Kidney capillary endothelial cell (primary cell): ENCODE data around the gene DLG1.
A peak's percentile ranks its signal among the peaks of the same experiment; 100 is the strongest.
"Not testable (repeated sequence)": the region's sequence is repeated elsewhere in the genome, so short reads cannot be mapped to it uniquely, and the experiment has no call there.

ENCODE experiments used
- DNase-seq: peaks from one replicate; pipeline ENCODE4 v3.0.0-alpha.2; 2018; ENCODE audit warnings: low spot score

The DLG1 gene

DNA sequence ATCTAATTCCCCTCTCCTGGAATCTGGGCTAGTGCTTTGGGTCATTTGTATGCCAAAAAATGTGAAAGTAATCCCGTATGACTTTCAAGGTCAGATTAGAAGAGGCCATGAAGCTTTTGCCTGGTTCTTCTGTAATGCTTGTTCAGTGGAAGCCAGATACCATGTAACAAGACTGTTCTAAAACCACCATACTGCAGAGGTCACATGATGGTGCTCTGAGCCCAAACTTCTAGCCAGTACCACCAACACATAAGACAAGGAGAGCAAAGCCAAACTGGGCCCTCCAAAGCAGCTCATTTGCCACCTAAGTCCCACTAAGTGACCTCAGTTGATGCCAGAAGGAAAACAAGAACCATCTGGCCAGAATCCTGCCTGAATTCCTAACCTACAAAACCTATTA is 204.5 kb downstream of the DLG1 start:
- no peak for DNase-seq

DNA sequence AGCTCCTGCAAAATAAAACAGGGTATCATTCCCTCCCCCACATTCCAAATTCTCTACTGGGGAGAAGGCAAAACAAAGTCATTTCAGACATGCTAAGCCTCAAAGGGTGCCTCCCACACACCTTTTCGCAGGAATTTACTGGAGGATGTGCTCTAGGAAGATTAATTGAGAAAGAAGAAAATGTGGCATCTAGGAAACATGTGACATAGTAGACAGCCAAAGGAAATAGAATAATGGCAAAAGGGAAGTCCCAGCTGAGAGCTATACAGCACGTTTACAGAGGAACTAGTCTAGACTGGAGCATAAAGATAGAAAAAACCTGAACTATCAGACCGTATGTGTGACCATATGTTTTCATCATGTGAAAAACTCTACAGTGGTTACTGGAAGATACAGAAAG is 210.0 kb downstream of the DLG1 start:
- DNase-seq, result peak; percentile 6

DNA sequence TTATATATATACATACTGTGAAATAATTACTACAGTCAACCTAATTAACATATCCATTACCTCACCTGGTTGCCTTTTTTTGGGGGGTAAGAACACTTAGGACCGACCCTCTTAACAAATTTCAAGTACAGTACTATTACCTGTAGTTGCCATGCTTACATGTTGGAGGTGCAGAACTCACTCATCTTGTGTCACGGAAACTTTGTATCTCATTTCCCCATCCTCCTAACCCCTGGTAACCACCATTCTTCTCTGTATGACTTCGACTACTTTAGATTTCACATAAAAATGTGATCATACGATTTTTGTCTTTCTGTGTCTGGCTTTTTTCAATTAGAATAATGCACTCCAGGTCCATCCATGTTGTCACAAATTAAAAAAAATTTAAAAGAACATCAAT is 213.3 kb downstream of the DLG1 start:
- no peak for DNase-seq

DNA sequence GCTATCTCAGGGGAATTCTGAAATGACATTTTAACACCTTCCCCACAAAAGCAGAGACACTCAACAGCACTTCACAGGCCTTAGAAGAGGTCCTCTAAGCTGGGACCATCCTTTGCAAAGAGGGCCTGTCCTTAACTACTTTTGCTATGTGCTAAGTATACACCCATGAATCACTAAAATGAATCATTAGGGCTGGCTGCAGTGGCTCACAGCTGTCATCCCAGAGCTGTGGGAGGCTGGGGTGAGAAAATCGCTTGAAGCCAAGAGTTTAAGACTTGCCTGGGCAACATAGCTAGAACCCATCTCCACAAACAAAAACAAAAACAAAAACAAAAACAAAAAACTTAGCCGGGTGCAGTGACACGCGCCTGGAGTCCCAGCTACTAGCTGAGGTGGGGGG is 214.9 kb downstream of the DLG1 start:
- peak; percentile 61 for DNase-seq

DNA sequence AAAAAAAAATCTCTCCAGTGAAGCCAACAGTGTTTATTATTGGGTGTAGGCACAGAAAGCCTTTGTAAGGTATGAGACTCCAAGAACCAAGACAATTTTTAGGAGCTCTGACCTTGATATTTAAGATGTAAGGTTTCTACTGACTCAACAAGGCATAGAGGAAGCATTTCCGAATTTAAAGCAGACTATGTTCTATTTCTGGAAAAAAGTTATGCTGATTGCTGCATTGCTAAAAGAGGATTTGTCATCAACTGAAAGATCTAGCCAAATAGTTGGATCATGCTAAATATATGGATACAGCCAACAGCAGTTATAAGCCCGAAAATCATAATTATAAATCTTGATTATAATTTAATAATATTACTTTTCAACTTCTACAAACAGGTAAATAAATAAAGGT is 215.5 kb downstream of the DLG1 start:
- no peak for DNase-seq

DNA sequence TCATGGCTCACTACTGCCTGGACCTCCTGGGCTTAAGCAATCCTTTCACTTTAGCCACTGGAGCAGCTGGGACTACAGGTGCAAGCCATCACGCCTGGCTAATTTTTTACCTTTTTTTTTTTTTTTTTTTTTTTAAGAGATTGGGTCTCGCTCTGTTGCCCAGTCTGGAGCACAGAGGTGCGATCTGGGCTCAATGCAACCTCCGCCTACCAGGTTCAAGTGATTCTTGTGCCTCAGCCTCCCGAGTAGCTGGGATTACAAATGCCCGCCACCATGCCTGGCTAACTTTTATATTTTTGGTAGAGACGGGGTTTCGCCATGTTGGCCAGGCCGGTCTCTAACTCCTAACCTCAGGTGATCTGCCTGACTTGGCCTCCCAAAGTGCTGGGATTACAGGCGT is 218.1 kb downstream of the DLG1 start:
- DNase-seq, result no peak

DNA sequence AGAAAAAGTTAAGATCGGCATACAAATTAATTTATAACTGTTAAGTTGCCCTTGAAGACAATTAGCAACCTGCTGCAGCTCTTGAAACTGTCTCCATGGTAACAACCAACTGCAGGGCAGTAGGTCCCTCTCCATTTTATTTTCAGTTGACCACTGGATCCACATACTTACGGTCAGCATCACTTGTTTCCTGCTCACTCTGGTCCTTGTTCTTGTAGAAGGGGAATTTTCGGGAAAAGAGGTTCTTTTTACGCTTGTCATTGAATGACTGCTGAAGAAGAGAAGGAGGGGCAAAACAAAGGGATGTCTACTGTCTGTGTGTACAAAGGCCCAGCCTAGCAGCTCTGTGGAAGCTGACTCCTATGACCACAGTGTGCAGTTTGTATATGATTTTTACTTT is 222.0 kb downstream of the DLG1 start:
- no peak for DNase-seq

DNA sequence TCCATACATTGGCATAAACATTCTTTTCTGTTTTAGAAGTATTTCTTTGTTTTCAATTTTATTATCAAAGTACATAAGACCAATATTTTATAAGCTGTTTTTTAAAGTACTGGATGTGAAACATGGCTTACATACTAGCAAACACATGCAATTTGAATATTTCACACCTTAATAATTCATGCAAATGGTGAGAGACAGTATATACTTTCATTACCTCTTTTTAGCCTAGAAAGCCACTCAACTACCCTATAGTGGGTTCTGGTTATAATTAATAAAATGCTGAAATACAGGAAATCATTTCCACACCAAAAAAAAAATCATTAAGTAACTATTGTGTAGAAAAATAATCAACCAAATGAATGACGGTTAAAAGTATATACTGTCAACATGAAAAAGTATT is 230.3 kb downstream of the DLG1 start:
- no peak for DNase-seq

DNA sequence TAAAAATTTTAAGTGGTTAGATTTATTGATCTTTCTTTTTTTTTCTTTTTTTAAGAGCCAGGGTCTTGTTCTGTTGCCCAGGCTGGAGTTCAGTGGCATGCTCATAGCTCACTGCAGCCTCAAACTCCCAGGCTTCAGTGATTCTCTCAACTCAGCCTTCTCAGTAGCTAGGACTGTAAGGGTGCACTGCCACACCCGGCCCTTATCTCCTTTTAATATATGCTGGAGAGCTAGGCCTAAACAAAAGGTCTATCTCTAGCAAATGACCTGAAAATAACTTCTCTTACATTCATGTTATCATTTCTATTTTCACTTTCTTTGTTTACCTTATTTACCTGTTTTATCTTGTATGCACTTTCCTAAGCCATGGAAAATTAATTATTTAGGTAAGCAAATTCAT is 233.6 kb downstream of the DLG1 start:
- DNase-seq, result no peak

DNA sequence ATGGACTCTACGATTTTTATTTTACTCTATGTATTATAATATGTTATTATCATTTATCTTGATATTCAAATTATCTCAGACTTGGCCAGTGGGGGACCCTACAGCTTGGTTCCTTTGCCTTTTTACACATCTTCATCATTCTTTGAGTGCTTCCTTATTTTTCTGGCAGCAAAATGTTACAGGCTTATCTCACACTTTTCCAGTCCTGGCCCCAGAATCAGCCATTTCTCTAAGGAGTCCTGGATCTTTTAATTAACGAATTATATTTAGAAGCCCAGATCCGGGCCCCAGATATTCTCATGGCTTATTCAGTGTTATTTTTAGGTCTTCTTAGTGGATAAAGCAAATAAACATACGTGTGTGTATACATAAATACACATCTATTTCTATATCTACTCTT is 236.0 kb downstream of the DLG1 start:
- no peak for DNase-seq

DNA sequence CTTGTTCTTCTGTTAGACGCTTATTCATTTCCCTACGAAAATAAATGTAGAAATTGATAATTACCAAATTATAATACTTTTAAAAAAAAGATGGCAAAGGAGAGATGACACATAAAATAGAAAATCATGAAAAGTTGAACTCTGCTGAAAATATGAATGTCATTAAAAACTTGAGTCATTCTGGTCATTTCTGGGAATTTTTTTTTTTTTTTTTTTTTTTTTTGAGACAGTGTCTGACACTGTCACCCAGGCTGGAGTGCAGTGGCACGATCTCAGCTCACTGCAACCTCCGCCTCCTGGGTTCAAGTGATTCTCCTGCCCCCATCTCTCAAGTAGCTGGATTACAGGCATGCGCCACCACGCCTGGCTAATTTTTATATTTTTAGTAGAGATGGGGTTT is 246.8 kb downstream of the DLG1 start:
- DNase-seq, result not testable (repeated sequence)

DNA sequence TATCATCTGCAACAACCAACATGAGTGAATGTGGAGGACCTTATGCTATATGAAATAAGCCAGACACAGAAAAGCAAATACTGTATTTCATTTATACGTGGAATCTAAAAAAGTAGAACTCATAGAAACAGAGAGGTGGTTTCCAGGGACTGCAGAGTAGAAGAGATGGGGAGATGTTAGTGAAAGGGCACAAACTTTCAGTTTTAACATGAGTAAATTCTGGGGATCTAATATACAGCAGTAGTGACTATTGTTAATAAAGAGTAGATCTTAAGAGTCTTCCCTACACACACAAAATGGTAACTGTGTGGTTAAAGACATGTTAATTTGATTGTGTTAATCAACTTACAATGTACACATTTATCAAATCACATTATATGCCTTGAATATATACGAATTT is 247.9 kb downstream of the DLG1 start:
- no peak for DNase-seq

DNA sequence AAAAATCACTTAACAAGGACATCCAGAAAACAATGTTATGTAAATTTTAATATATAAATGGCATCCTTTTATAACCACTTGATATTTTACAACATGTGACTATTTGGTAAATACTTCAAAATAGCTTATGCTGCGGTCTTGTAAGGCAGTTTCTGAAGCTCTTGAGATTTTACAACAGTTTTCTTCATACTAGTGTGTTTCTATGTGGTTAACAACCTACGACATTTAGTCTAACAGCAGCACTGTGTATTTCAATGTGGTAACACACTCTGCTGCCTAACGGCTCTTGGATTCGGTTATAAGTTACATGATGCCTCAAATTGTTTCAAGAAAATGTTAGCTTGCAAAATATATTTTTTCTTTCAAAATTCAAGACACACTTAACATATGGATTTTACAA is 255.9 kb downstream of the DLG1 start:
- no peak for DNase-seq

DNA sequence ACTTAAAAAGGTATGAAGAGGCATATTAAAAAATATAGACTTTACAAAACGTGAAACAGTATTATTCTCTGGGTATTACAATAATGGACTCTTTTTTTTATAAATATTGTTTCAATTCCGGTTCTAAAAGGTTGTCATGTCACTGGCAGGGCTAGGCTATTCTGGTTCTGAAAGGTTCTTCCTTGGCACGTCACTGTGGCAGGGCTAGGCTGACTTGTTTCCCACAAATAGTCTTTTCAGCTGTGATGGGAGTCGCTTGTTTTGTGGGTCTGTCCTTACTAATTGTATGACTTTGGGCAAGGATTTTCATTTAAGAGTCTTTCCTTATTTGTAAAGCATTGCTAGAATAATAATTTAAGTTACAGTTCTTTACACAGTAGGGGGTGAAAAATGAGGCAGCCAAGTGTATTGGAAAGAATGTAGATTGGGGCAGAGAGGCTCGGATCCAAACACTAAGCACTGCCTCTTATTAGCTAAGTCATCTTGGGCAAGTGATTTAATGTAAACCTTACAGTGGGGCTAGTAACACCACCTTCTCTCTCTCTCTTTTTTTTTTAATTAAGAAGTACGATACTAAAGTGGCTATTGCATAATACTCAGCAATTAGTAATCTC is 256.4 kb downstream of the DLG1 start:
- no peak for DNase-seq

DNA sequence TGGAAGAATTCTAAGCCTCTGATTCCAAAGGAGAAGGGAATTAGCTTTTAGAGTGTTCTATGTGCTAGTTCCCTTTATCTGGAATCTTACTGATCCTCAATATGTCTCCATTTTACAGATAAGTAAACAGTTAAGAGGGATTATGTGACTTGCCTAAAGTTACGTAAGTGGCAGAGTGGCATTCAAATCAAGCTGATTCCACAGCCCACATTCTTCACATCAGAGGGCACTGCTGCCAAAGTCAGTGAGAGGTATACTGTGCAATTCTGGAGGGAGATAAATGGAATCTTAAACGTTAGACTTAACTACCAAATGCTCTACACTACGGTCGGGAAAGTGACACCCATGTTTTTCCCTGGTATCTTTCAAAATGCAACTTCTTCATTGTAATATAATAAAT is 257.8 kb downstream of the DLG1 start:
- DNase-seq, result no peak

DNA sequence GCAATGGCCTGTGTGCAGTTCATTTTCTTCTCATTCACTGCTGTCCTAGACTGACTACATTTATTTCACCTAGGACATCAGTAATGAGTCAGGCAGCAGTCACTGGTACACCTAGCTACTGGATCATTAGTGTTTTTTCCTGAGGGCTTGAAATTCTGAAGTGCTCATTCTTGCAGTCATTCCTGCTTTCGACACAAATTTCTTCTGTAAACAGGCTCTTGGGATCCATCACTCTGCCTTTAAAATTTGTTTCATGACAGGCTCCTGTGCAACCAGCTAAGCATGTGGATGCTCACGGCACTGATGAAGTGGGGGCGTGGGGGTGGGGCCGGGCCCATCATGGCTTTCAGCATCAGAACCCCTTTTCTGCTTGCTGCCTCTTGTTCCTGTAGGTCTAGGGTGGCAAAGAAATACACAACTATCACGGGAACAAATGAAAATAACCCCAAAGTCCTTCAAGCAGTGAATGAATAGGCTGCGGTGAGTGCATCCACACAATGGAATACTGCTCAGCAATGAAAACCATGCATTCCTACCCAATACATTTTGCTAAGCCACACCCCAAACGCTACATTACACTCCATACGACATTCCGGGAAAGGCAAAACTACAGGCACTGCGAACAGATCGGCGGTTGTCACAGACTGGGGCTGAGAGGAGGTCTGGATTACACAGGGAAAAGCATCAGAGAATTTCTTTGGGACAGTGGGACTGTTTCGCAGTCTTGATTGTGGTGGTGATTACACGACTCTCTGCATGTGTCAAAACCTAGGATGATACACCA is 259.5 kb downstream of the DLG1 start:
- no peak for DNase-seq

DNA sequence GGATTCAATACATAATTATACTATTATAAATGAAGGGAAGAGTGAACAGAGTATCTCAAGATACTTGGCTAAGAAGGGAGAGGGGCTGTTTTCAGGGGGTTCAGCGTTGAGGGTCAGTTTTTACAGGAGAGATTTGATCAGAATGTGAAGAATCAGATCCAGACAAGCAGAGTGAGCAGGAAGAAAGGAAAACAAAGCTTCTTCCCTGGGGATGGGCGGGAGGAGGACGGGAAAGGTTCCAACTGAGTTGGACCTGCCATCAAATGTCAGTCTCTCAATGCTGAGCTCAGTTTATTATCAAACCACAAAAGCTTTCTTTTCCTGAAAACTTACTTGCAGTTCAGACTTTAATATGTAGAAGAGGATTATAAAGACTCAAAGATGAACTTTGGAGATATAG is 262.8 kb downstream of the DLG1 start:
- no peak for DNase-seq

DNA sequence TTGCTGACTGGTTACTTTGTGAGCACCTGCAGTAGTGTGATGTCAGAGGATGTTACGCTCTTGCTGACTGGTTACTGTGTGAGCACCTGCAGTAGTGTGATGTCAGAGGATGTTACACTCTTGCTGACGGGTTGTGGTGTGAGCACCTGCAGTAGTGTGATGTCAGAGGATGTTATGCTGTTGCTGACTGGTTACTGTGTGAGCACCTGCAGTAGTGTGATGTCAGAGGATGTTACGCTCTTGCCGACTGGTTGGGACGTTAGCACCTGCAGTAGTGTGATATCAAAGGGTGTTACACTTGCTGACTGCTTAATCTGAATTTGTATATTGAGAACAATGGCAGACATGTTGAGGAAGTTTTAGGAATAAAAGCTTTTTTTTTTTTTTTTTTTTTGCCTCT is 263.6 kb downstream of the DLG1 start:
- not testable (repeated sequence) for DNase-seq

DNA sequence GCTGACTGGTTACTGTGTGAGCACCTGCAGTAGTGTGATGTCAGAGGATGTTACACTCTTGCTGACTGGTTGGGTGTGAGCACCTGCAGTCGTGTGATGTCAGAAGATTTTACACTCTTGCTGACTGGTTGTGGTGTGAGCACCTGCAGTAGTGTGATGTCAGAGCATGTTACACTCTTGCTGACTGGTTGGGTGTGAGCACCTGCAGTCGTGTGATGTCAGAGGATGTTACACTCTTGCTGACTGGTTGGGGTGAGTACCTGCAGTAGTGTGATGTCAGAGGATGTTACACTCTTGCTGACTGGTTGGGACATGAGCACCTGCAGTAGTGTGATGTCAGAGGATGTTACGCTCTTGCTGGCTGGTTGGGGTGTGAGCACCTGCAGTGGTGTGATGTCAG is 264.6 kb downstream of the DLG1 start:
- not testable (repeated sequence) for DNase-seq

DNA sequence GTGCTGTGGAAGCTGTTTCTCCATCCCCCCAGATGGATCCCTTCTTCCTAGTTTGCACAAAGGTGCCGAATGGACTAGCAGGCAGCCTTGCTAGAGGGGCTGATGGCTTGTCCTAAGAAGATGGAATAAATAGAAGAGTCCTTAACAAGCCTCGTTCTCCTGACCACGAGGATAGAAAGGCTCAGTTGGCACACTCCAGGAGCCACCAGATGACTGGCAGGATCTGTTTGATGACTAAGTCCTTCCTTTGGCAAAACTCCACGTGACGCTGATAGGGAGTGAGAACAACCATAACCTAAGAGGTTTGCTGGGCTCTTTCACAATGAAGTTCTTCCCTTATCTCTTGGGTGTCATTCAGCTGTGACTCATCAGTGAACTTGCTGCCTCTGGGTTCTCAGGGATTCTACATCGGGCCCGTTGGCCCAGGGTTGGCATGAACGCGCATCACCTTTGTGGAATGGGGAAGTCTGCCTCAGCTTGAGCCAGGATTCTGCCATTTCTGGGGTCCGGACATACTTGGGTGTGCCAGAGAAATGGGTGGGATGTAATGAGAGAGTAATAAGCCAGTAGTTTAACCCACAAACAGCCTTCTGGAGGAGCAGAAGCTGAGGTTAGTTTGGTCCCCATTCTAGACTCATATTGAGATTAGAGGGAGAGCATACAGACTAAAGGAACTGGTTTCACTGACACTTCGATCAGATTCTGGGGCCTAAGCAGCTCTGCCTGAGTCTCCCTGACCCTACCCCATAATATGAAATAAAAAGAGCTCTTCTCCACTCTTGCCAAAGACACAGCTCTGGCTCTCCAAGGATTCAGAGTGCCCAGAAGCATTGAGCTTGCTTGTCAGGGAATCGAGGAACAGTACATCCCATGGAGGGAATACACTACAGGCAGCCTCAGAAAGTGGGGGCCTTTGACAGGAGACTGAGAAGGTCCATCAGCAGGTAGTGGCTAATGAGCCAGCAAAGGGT is 266.8 kb downstream of the DLG1 start:
- peak; percentile 85 for DNase-seq

DNA sequence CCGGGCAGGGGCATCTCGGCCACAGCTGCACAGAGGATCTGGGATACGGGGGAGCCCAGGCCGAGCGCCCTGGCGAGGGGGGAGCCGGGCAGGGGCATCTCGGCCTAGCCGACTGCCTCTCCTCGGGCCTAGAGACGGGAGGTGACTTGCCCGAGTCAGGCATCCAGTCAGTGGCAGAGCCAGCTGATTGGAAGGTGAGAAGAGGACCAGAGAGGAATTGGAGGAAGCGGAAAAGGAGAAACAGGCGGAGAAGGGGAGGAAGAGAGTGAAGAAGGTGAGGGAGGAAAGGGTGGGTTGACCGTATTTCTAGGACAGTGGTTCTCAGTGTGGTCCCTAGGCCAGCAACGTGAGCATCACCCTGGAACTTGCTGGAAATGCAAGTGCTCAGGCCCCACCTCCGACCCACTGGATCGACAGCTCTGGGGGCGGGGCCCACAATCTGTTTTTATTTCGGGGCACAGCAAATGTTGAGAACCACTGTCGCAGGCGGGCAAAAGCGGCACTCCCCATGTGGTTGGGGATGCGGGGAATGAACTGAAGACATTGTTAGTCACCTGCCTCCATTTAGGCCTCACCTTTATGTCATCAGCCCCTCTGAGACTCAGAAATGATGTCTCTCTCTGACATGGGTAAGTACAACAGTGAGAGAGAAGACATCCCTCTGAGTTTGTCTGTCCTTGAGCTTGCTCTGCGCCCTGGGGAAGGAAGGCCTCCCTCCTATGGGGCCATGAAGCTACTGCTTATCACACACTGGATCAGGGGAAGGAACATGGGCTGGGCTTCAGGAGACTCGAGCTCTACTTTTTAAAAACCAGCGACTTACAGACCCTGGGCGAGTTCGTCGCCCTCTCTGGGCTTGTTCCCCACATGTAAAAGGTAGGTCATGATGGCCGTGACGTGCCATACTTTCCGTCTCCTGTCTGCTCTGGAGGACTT is 267.8 kb downstream of the DLG1 start:
- peak; percentile 4 for DNase-seq
